LNCaP clone FGC (cell line): ENCODE measurements around the gene ALG8.

ENCODE experiments used
- DNase-seq: peaks from one replicate; pipeline ENCODE4 v3.0.0-alpha.2; 2011; ENCODE audit warnings: low read depth
- H3K4me3 ChIP-seq: 2 replicates; pipeline ENCODE4 v1.5.1; 2011; ENCODE audit warnings: mild to moderate bottlenecking, low read depth, low read length, control low read depth
- TF ChIP-seq, protein P1 (sequence below): IDR thresholded peaks from 2 replicates; pipeline ENCODE4 v1.5.1; 2012; ENCODE audit warnings: mild to moderate bottlenecking; ENCODE audit not compliant: control insufficient read depth, insufficient read depth; ENCODE audit errors: extremely low read depth

ALG8 gene

DNA sequence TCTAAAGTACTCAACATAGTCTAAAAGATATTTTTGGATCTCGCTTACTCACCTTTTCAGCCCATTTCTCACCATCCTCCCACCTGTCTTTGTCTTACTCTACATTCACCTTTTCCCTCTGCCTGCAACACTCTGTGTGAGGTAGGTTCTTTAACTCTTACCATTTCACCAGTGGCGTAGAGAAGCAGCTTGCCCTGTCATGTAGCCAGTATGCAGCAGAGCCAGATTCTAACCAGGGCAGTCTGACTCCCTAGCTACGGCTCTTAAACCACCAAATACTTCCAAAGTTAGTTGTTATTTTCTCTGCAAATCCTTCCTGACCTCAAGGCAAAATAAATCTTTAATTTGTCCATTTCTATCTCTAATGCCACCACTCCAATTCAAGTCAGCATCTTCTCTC is 7.5 kb downstream of the ALG8 start:
- TF ChIP-seq, protein P1, sequence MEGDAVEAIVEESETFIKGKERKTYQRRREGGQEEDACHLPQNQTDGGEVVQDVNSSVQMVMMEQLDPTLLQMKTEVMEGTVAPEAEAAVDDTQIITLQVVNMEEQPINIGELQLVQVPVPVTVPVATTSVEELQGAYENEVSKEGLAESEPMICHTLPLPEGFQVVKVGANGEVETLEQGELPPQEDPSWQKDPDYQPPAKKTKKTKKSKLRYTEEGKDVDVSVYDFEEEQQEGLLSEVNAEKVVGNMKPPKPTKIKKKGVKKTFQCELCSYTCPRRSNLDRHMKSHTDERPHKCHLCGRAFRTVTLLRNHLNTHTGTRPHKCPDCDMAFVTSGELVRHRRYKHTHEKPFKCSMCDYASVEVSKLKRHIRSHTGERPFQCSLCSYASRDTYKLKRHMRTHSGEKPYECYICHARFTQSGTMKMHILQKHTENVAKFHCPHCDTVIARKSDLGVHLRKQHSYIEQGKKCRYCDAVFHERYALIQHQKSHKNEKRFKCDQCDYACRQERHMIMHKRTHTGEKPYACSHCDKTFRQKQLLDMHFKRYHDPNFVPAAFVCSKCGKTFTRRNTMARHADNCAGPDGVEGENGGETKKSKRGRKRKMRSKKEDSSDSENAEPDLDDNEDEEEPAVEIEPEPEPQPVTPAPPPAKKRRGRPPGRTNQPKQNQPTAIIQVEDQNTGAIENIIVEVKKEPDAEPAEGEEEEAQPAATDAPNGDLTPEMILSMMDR: no peak
- DNase-seq: no peak
- no peak overlapping the region for H3K4me3 ChIP-seq

DNA sequence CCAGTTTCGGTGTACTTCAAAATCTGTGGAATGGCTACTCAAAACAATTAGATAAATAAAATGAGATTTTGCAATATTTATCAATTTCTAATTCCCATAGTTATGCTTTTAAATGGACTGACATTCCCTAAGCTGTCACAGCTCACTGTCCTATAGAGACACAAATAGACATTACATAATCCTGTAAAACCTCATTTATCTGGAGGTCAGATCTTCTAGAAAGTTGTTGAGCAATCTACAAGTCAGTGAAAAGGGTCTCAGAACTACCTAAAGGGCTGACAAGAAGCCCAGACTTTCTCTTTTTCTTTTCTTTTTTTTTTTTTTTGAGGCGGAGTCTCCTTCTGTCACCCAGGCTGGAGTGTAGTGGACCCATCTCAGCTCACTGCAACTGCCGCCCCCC is 12.0 kb downstream of the ALG8 start:
- no peak for DNase-seq
- TF ChIP-seq, protein P1: no peak
- H3K4me3 ChIP-seq: no peak overlapping the region

DNA sequence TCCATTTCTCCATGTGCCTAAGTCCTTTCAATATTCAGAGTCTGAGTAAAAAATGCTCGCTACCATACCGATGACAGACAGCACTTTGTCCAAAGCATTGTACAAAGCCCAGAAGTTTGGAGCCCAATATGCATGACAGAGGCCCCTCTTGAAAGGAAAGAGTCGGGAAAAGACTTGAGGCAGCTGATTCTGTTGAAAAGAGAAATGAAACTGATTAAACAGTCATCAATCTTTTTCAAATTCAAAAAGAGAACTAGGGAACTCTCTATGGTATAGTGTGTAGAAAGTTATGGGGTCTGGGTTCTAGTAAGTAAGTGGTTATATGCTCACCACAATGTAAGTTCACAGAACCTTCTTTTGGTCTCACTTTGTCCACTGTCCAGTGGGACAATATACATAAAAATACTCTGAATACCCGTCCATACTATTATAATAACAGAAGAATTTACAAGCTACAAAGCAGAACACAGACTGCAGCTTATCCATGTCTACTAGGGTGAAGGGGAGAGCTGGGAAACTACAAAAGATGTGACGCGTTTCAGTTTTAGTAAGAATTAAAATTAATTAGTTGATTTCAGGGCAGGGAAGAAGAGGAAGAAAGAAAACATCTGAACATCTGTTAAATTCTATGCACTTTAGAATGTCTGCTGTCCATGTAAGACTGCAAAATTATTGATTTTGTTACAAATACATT is 26.7 kb downstream of the ALG8 start:
- DNase-seq: no peak
- TF ChIP-seq, protein P1: no peak
- H3K4me3 ChIP-seq: no peak overlapping the region

DNA sequence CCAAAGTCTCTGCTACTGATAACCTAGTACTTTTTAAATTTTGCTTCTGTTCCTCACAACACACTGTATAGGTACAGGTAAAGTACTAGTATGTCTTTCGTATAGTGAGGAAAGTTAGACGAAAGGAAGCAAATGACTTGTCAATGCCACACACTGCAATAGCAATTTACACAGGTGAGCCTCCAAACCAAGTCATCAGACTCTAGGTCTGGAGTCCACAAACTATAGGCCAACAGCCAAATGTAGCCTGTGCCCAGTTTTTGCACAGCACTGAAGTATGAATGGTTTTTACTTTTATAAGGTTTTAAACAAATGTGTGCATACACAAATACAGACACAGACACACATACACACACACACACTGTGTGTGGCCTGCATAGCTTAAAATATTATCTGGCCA is 28.1 kb downstream of the ALG8 start:
- no peak for DNase-seq
- TF ChIP-seq, protein P1: no peak
- H3K4me3 ChIP-seq: no peak overlapping the region

DNA sequence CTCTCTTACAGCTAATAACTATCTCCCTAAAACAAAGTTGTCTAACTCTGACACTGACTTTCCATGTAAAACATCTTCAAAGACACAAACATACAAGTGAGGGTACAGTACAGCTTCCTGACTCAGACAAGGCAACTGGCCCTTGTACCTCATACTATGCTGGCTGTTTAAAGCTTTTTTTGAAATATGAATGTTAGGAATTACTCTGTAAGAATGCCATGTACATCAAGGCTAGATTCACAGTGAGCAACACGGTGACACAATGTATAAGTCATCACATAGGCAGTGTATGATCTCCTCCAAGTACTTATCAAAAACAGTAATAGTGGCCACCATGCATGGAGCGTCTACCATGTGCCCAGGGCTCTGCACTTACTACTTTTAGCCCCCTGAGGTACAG is 28.6 kb downstream of the ALG8 start:
- TF ChIP-seq, protein P1: no peak
- no peak for DNase-seq

DNA sequence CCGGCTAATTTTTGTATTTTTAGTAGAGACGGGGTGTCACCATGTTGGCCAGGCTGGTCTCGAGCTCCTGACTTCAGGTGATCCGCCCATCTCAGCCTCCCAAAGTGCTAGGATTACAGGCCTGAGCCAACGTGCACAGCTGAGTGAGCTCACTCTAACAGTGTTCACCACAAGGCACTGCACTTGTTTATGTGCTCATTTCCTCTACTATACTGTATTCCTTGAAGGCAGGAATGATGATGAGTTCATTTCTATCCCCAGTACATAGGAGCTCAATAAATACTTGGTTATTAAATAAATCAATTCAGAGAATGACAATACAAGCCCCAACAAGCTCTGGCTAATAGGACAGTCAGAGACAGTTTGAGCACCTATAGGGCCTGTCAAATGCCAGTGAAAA is 29.1 kb downstream of the ALG8 start:
- no peak overlapping the region for H3K4me3 ChIP-seq
- TF ChIP-seq, protein P1: no peak
- DNase-seq: no peak

More for the DNA sequence above, 28.6 kb downstream of the ALG8 start:
- no peak overlapping the region for H3K4me3 ChIP-seq
